SKM-1 treated with dmso at 0.1 percent for 144 hours (cell line): ENCODE data around the gene MARVELD1.
"Not testable (repeated sequence)": the region's sequence is repeated elsewhere in the genome, so short reads cannot be mapped to it uniquely, and the experiment has no call there.

Experiments used
- DNase-seq: peaks from one replicate; lab custom pipeline; 2025; ENCODE audit not compliant: unreplicated experiment; lab: John Stamatoyannopoulos, UW

The MARVELD1 gene

DNA sequence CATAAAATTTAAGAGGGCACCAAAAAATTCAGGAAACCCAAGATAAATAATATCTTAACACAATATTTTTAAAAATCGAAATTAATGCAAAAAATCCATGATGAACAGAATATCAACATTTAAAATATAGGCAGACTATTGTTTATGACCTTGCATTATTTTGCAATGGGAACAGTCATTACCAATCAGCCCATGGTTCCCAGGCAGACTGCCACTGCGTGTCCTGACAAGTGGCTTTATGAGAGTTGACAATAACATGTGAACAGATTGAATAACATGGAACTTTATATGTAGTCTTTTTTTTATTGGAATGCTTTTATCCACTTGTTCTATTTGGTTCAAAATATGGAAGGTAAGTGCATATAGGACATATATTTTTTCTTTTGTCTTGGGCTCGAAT lies 23.4 kb upstream of the MARVELD1 start:
- DNase-seq, result no peak

DNA sequence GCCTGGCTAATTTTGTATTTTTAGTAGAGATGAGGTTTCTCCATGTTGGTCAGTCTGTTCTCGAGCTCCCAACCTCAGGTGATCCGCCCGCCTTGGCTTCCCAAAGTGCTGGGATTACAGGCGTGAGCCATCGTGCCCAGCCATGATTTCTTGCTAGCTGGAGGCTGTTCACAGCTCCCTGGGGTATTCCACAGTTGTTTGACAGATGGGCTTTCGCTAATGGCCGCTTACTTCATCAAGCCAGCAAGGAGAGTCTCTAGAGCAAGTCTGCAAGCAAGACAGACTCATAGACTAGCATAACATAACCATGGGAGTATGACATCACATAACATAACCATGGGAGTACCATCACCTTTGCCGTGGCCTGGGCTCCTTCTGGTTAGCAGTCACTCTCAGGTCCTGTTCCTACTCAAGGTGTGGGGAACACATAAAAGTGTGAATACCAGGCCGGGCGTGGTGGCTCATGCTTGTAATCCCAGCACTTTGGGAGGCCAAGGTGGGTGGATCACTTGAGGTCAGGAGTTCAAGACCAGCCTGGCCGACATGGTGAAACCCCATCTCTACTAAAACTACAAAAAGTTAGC lies 15.4 kb upstream of the MARVELD1 start:
- not testable (repeated sequence) for DNase-seq

DNA sequence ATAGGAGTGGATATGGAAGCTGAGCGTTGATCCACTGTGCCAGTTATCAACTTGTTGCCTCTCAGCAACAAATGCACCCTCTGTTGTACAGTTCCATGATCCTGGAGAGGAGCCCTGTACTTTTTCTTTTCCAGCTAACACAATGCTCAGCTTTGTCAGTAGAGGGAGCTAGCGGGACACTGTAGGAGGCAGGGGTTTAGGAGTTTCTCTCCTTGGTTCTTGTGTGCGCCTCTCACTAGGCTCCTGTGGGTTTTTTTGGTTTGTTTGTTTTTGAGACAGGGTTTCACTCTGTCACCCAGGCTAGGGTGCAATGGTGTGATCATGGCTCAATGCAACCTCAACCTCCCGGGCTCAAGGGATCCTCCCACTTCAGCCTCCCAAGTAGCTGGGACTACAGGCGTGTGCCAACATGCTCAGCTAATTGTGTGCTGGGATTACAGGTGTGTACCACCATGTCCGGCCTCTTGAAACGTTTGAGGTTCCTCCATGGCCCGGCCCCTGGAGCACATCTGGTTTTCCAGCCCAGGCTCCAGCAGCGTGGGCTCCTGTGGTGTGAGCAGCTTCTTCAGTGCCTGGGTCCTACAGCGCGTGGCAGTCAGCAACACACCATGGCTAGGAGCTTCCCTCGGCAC lies 12.0 kb upstream of the MARVELD1 start:
- DNase-seq, result peak; percentile 77

DNA sequence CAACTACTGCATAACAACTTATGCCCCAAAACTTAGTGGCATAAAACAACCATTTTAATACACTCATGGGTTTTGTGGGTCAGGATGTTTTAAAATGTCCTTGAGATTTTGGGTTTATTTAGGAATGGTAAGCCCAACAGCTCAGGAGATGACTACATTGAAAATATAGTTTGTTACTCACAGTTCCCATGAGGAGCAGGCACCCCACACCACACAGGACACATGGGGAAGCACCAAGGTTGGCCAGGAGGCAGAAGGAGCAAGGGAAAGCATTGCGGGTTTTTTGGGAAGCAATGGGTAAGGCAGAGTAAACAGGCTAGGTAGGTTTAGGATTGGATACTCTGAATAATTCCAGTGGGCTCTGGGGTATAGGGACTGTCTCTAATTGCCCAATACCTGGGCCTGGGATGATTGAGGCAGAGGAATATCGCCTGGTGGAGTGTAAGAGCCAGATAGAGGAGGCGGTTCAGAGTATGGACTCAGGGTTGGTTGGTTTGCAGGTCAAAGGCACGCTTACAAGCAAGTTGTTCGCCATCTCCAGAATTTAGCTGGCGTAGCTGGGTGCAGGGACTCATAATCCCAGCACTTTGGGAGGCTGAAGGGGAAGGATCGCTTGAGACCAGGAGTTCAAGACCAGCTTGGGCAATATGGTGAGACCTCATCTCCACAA lies 10.0 kb upstream of the MARVELD1 start:
- no peak for DNase-seq

DNA sequence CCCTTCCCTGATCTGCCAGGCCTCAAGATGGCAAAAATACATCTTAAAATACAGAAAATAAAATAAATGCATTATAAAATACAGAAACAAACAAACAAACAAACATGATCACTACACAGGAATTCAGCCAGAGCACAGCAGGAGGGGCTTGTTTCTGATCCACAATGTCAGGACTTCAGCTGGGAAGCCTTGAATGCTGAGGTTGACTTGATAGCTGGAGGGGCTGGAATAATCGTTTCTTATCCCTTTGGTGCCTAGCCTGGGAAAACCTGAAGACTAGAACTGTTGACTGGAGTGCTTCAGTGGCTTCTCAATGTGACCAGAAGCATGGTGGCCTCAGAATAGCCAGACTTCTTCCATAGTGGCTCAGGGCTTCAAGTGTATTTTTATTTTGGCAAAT lies 9.2 kb upstream of the MARVELD1 start:
- no peak for DNase-seq

DNA sequence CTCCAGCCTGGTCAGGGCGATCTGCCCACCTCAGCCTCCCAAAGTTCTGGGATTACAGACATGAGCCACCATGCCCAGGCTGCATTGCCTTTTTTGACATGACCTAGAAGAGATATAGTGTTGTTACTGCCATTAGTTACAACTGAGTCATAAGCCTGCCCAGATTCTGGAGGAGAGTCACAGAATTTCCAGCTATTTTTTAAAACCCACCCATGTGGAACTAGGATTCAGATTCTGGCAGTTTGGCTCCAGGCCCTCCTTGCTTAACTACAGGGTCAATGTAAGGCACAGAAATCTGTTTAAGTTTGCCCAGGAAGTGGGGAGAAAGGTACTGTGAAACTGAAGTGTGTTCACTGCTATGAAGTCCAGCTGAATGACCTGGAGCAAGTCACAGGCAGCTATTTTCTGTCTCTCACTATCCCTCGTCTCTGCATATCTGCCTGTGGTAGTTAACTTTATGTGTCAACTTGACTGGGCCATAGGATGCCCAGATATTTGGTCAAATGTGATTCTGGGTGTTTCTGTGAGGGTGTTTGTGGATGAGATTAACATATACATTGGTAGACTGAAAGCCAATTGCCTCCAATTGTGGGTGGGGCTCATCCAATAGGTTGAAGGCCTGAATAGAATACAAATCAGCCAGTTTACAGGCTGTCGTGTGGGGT lies 8.4 kb upstream of the MARVELD1 start:
- DNase-seq, result no peak

DNA sequence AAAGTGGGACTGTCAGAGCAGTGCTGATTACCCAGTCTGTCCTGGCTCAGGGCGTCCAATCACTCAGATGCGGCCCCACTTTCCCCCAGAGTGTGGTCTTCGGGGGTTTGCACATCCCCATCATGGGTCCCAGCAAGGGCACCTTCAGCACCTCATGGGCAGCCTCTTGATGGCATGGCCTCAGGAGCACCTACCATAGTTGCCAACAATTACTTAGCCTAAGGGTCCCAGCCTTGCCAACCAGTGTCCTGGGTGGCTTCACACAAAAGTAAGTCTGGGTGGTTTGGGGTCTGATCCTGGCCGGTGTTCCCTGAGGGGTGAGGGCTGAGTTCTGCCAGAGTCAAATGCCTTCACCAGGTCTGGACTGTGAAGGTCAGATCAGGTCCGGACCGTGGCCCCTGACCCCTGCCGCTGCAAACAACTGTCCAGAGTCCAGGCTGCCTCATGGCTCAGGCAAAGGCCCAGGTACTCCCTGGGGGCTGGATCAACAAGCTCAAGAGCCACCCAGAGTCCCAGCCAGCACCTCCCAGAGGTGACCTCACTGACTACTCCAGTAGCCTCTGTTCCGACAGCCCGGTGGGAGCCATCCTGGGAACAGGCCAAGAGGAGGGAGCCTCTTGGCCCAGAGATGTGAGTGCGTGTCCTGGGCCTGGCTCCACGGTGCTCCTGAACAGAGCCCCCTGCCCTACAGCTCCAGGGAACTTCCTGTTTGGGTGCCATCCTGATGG lies 6.2 kb upstream of the MARVELD1 start:
- no peak for DNase-seq

DNA sequence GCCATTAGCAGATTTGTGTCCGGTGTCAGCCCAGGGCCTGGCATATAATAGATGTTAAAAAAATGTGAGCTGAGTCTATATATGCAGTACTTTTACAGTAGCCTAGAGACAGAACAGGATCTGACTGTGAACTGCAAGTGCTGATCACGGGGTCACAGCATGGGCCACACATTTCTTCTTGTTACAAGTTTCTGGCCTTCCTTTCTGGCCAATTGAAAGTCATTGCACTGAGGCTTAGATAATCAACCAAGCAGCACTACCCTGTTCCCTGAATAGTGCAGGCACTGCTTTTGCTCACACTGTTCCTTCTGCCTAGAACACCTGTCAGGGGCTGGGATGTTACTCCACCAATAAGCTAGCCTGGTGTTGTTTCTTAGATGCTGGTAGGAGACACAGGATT lies 5.4 kb upstream of the MARVELD1 start:
- DNase-seq, result no peak

DNA sequence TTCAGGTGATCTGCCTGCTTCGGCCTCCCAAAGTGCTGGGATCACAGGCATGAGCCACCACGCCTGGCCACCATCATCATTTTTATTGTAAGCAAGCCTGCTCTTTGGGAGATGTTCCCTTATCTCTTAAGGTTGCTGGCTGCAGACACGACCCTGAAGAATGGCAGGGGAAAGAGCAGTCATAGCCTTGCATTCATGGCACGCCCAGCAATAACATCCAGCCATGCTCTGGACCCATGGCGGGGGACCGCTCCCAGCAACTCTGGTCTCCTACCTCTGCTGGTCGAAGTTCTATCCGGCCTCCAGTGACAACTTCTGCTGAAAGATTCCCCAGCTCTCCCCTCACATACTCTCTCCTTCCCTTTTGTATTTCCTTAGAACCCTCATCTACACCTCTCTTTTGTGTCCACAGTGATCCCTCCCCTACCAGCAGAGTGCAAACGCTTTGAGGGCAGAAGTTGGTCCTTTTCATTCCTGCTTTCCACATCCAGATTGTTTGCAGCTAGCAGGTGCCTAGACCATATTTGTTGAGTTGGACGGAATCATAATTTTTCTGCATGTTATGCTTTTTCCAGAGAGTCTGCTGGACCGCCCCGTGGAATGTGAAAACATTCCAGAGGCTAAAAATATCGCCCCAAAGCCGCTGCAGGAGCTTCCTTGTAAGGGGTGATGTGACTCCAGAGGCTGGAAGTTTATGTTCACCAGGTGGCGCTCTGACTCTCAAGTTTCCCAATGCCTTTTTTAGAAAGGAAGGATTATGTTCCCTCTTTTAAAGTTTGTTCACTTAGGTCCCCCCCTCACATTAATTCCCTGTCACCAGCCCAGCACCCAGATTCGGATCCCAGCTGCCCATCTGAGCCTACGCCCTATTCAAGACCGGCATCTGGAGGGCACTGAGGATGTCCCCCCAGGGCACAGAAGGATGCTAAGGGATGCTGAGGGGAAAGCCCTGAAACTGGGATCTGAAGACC lies 4.3 kb upstream of the MARVELD1 start:
- peak; percentile 39 for DNase-seq

DNA sequence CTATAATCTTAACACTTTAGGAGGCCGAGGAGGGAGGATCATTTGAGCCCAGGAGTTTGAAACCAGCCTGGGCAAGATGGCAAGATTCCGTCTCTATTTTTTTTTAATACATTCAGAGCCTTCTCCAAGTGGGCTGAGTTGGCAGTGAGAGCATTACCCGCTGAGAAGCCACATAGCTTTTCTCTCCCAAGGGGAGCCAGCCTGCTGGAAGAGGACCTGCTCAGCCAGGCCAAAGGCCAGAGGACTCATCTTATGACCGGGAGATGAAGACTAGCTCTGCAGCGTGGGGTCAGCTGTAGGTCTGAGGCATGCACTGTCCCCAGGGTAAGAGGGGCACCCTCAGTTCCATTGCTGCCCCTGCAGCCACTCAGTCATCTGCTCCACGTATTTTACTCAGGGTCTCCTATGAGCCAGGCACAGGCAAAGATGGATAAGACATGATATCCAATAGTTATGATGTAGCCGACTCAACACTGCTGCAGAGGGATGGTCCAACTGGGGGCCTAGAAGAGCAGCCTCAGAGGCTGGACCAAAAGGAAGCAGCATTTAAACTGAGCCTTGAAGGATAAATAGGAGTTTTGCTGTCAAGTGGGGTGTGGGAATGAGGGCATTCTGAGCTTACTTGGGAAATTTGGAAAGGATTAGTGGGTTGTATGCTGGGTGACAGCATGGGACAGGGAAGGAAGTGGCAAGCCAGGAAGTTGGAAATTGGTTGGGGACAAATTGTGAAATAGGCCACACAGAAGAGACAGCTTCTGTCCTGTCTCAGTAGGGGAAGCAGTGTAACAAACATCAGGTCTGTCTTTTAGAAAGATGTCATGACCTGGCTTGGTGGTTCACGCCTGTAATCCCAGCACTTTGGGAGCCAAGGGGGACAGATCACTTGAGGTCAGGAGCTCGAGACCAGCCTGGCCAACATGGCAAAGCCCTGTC lies 1.6 kb upstream of the MARVELD1 start:
- DNase-seq, result peak; percentile 28

DNA sequence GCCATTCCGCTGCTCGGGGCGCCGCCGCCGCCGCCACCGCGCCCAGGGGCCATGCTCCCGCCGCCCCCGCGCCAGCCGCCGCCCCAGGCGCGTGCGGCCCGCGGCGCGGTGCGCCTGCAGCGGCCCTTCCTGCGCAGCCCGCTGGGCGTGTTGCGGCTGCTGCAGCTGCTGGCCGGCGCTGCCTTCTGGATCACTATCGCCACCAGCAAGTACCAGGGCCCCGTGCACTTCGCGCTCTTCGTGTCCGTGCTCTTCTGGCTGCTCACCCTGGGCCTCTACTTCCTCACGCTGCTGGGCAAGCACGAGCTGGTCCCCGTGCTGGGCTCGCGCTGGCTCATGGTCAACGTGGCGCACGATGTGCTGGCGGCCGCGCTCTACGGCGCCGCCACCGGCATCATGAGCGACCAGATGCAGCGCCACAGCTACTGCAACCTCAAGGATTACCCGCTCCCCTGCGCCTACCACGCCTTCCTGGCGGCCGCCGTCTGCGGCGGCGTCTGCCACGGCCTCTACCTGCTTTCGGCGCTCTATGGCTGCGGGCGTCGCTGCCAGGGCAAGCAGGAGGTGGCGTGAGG lies 383 bp downstream of the MARVELD1 start:
- peak; percentile 59 for DNase-seq

DNA sequence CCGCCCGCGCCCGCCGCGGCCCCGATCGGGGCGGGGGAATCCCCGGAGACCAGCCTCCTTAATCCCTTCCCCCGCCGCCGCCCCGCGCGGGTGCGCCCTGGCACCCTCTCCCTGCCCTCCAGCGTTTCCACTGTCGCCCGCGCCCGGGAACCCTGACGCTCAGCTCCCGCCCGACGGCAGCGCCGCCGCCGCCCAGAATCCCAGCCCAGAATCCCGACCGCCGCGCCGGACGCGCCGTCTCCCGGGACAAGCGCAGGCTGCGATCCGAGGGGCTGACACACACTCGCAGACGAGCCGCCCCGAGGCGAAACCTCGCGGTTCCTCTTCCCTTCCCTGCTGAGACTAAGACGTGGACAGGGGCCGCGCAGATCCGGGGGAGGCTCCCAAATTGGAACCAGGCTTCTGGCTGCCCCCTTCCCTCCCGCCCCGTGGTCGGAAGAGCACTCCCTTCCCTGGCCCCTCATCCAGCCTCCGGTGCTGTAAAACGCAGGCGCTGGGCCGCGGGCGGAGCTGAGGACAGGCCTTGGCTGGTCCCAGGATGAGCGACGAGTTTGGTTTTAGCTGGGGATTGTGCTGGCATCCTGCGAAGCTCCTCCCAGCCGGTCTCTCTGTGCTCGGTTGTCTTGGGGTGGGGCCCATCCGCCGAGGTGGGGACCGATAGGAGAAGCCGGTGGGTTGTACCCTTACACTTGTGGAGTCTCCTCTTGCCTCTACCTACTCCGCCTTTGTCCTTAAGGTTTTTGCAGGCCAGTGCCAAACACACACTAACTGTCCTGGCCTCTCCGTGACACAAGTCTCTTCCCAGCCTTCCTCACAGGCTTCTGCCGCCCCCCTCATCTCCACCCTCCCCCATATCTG lies 1.1 kb downstream of the MARVELD1 start:
- DNase-seq, result peak; percentile 26

DNA sequence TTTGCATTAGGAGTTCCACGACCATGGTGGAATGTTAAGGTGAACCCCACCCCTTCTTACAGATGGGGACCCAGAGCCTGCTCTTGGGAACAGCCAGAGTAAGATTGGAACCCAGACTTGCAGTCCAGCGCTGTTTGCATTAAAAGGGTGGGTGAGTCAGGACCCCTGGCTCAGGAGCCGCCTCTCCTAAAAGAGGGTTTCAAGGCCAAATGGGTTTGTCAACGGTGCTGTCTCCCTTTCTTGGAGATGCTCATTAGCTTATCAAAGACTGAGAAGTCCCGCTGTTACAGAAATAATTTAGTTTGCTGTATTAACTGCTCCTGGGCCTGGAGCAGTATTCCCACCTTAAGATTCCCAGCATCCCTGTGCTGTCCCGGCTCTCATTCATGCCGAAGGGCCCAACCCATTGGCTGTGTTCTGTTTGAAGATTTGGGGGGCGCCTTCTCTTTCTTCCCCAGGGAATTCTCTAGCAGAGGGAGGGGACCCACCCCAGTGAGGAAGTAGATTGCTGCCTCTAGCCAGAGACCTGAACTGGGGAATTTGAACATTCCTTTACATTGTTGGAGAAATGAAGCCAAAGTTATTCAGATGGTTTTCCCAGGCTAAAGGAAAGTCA lies 1.8 kb downstream of the MARVELD1 start:
- no peak for DNase-seq

DNA sequence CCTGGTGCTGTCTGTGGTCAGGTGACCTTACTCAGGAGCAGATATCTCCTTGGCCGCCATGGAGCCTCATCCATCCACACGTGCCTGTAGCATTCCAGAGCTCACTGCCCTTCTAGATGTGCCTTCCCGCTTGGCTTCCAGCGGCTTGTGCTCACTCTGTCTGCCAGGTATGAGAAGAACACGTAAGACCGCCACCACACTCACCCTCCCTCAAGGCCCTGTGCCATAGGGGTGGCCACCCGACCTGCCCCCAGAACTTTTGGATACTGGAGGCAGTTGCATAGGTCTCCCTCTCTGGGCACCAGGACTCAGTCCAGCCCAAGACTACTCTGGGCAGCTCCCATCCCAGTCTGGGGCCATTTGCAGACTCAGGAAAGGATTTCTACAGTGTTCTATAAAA lies 4.1 kb downstream of the MARVELD1 start:
- no peak for DNase-seq

DNA sequence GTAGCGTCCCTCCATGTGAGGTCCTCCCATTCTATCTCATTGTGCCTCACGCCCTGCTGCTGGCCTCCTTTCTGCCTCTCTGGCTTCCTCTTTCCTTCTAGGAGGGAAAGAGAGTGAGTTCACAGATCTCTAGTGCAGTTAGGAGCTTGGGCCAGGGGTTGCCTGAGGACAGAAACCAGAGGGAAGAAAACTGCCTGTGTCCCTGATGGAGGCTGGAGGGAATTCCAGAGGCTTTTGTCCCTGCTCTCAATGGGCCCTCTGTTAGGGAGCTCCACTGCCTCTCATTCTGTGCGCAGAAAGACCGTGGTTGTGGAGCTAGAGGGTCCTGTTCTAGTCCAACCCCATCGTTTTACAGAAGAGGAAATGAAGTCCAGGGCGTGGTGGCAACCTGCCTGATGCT lies 4.6 kb downstream of the MARVELD1 start:
- peak; percentile 64 for DNase-seq

DNA sequence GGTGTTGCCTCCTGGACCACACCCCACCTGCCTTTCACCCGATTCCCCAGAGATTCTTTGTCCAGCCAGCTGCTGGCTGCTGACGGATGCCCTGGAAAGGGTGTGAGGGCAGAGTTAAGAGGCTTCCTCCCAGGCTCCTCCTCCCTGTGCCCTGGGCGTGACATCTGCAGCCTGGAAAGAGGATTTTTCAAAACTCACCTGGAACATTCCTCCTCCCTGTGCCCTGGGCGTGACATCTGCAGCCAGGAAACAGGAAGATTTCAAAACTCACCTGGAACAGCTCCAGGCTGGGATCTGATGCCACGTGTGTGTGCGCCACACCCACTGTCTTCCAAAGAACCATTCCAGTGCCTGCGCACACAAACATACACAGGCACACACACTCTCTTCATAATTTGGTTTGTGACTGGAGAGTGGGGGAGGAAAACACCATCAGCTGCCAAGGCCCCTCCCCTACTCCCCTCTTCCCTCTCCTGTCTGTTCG lies 5.2 kb downstream of the MARVELD1 start:
- DNase-seq, result peak; percentile 9

DNA sequence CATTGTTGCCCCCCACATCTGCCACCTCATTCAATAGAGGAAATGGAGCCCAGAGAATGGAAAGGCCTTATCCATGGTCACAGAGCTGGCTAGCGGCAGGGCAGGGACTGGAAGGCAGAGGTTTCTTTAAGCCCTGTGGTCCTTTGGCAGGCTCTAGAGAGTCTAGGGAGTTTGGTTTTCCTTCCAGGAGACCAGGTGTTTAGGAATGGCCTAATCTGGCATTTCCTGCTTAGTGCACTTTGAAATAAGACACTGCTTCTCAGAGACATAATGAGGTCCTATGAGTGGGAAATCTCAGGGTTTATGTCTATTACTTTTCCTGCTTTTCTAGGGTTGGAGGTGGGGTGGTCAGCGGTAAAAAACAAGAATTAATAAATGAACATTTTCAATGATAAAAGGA lies 6.1 kb downstream of the MARVELD1 start:
- DNase-seq, result no peak
